Measurements from ENCODE around the gene CLIP2. TPM values are rescaled to one million over a fixed set of nuclear protein-coding genes. Genes with fewer than 3 reads are reported as not detected.
"Not testable (repeated sequence)": the region's sequence is repeated elsewhere in the genome, so short reads cannot be mapped to it uniquely, and the experiment has no call there.

CLIP2 gene
- total RNA-seq, 1 donor from 2014 or later = 32.6 TPM

- DNase-seq (ENCODE audit: low spot score) = no peak
- H3K9me3 Mint-ChIP-seq (ENCODE audit: low read depth) = no peaks in the 10 kb centered on the region
- TF ChIP-seq CTCF (IDR thresholded peaks at IDR 0.05) = no peak
- H3K36me3 Mint-ChIP-seq (ENCODE audit: low read depth) = peaks cover 14% of the 10 kb centered on the region
- no peaks in the 10 kb centered on the region for H3K4me1 Mint-ChIP-seq (ENCODE audit: low read depth)
- no peaks in the 10 kb centered on the region for H3K27me3 Mint-ChIP-seq (ENCODE audit: low read depth)
- H3K27ac Mint-ChIP-seq (ENCODE audit: unreplicated experiment) = no peak overlapping the region
- H3K4me3 Mint-ChIP-seq (ENCODE audit: unreplicated experiment) = no peak overlapping the region
These were observed 31.5 kb downstream of the CLIP2 start for GRCh38 chr7:74320645-74321221.

GRCh38 chr7:74322892-74323291 lies 33.7 kb downstream of the CLIP2 start:
- not testable (repeated sequence) for H3K36me3 Mint-ChIP-seq (ENCODE audit: low read depth); H3K27ac Mint-ChIP-seq (ENCODE audit: unreplicated experiment); H3K4me1 Mint-ChIP-seq (ENCODE audit: low read depth)

GRCh38 chr7:74324531-74325209 lies 35.5 kb downstream of the CLIP2 start:
- DNase-seq (ENCODE audit: low spot score) = no peak
- no peak for TF ChIP-seq CTCF (IDR thresholded peaks at IDR 0.05)
- no peaks in the 10 kb centered on the region for H3K27me3 Mint-ChIP-seq (ENCODE audit: low read depth)
- no peak overlapping the region for H3K27ac Mint-ChIP-seq (ENCODE audit: unreplicated experiment)
- H3K36me3 Mint-ChIP-seq (ENCODE audit: low read depth) = peaks cover 3% of the 10 kb centered on the region
- no peaks in the 10 kb centered on the region for H3K9me3 Mint-ChIP-seq (ENCODE audit: low read depth)
- H3K4me1 Mint-ChIP-seq (ENCODE audit: low read depth) = no peaks in the 10 kb centered on the region
- no peak overlapping the region for H3K4me3 Mint-ChIP-seq (ENCODE audit: unreplicated experiment)

More at GRCh38 chr7:74322892-74323291, 33.7 kb downstream of the CLIP2 start:
- H3K9me3 Mint-ChIP-seq (ENCODE audit: low read depth); H3K27me3 Mint-ChIP-seq (ENCODE audit: low read depth); DNase-seq (ENCODE audit: low spot score); H3K4me3 Mint-ChIP-seq (ENCODE audit: unreplicated experiment): not testable (repeated sequence)

GRCh38 chr7:74325210-74325565 lies 36.0 kb downstream of the CLIP2 start:
- no peak for DNase-seq (ENCODE audit: low spot score)
- TF ChIP-seq CTCF (IDR thresholded peaks at IDR 0.05) = no peak
- peaks cover 3% of the 10 kb centered on the region for H3K36me3 Mint-ChIP-seq (ENCODE audit: low read depth)
- H3K4me1 Mint-ChIP-seq (ENCODE audit: low read depth) = no peaks in the 10 kb centered on the region
- H3K9me3 Mint-ChIP-seq (ENCODE audit: low read depth) = no peaks in the 10 kb centered on the region
- H3K27me3 Mint-ChIP-seq (ENCODE audit: low read depth) = no peaks in the 10 kb centered on the region
- H3K4me3 Mint-ChIP-seq (ENCODE audit: unreplicated experiment) = no peak overlapping the region
- H3K27ac Mint-ChIP-seq (ENCODE audit: unreplicated experiment) = no peak overlapping the region

- H3K4me1 Mint-ChIP-seq (ENCODE audit: low read depth) = peaks cover 8% of the 10 kb centered on the region
- H3K27ac Mint-ChIP-seq (ENCODE audit: unreplicated experiment) = no peak overlapping the region
- H3K27me3 Mint-ChIP-seq (ENCODE audit: low read depth) = no peaks in the 10 kb centered on the region
- no peak for TF ChIP-seq CTCF (IDR thresholded peaks at IDR 0.05)
- DNase-seq (ENCODE audit: low spot score) = no peak
- peaks cover 7% of the 10 kb centered on the region for H3K36me3 Mint-ChIP-seq (ENCODE audit: low read depth)
- H3K4me3 Mint-ChIP-seq (ENCODE audit: unreplicated experiment) = no peak overlapping the region
- no peaks in the 10 kb centered on the region for H3K9me3 Mint-ChIP-seq (ENCODE audit: low read depth)
These were observed 40.0 kb downstream of the CLIP2 start for GRCh38 chr7:74329225-74329624.

Data from chondrocyte (in vitro differentiated cells).